ENCODE measurements around the gene ARHGEF10L.

Gene ARHGEF10L

GRCh38 chr1:17632106-17632505 lies 92.6 kb downstream of the ARHGEF10L start:
- no peak for TF ChIP-seq CTCF (IDR thresholded peaks at IDR 0.05; ENCODE audit: control insufficient read depth, insufficient read depth, low read depth, low read length, missing control alignments)
- no peak overlapping the region for H3K4me3 ChIP-seq (ENCODE audit: control insufficient read depth, low read depth, low read length)
- no peak for DNase-seq (ENCODE audit: low read depth)

GRCh38 chr1:17632541-17633184 lies 93.2 kb downstream of the ARHGEF10L start:
- TF ChIP-seq CTCF (IDR thresholded peaks at IDR 0.05; ENCODE audit: control insufficient read depth, insufficient read depth, low read depth, low read length, missing control alignments) = no peak
- no peak overlapping the region for H3K4me3 ChIP-seq (ENCODE audit: control insufficient read depth, low read depth, low read length)
- no peak for DNase-seq (ENCODE audit: low read depth)

- no peak for DNase-seq (ENCODE audit: low read depth)
- TF ChIP-seq CTCF (IDR thresholded peaks at IDR 0.05; ENCODE audit: control insufficient read depth, insufficient read depth, low read depth, low read length, missing control alignments) = no peak
These were observed 94.2 kb downstream of the ARHGEF10L start for GRCh38 chr1:17633654-17634053.

GRCh38 chr1:17635276-17635675 lies 95.8 kb downstream of the ARHGEF10L start:
- DNase-seq (ENCODE audit: low read depth) = no peak
- no peak overlapping the region for H3K4me3 ChIP-seq (ENCODE audit: control insufficient read depth, low read depth, low read length)
- TF ChIP-seq CTCF (IDR thresholded peaks at IDR 0.05; ENCODE audit: control insufficient read depth, insufficient read depth, low read depth, low read length, missing control alignments) = no peak

More at GRCh38 chr1:17633654-17634053, 94.2 kb downstream of the ARHGEF10L start:
- no peak overlapping the region for H3K4me3 ChIP-seq (ENCODE audit: control insufficient read depth, low read depth, low read length)

GRCh38 chr1:17635811-17636210 lies 96.3 kb downstream of the ARHGEF10L start:
- DNase-seq (ENCODE audit: low read depth) = no peak
- H3K4me3 ChIP-seq (ENCODE audit: control insufficient read depth, low read depth, low read length) = no peak overlapping the region
- no peak for TF ChIP-seq CTCF (IDR thresholded peaks at IDR 0.05; ENCODE audit: control insufficient read depth, insufficient read depth, low read depth, low read length, missing control alignments)

GRCh38 chr1:17636612-17637011 lies 97.1 kb downstream of the ARHGEF10L start:
- DNase-seq (ENCODE audit: low read depth) = no peak
- TF ChIP-seq CTCF (IDR thresholded peaks at IDR 0.05; ENCODE audit: control insufficient read depth, insufficient read depth, low read depth, low read length, missing control alignments) = no peak
- no peak overlapping the region for H3K4me3 ChIP-seq (ENCODE audit: control insufficient read depth, low read depth, low read length)
